HL-60 (cell line): Measurements from ENCODE around the gene ESYT2.

Source experiments
- DNase-seq, 2 experiments: peaks; one replicate each; pipeline ENCODE4 v3.0.0-alpha.2; 2010 to 2020; ENCODE audit warnings: low read depth in 1 of 2, low spot score in 1 of 2
- H3K27ac ChIP-seq: fragments of 250-450 bp; sonication (Bioruptor Pico); replicated peaks from 2 replicates; pipeline ENCODE4 v1.5.1; 2020; ENCODE audit warnings: mild to moderate bottlenecking, moderate library complexity
- H3K27me3 ChIP-seq: fragments of 250-450 bp; sonication (Bioruptor Pico); 2 replicates; pipeline ENCODE4 v1.5.1; 2021; ENCODE audit warnings: mild to moderate bottlenecking, moderate library complexity; ENCODE audit not compliant: insufficient read depth, poor library complexity, severe bottlenecking
- H3K4me3 ChIP-seq: replicated peaks from 2 replicates; pipeline ENCODE4 v1.5.1; 2011; ENCODE audit warnings: mild to moderate bottlenecking, control low read depth, low read length; ENCODE audit not compliant: insufficient read depth
- GABPA ChIP-seq: IDR thresholded peaks from 2 replicates; pipeline ENCODE4 v1.6.1; 2012; ENCODE audit warnings: low read depth
- POLR2AphosphoS5 ChIP-seq: IDR thresholded peaks from 2 replicates; pipeline ENCODE4 v1.6.1; 2012; ENCODE audit warnings: low read depth
- REST ChIP-seq: IDR thresholded peaks from 2 replicates; pipeline ENCODE4 v1.6.1; 2012; ENCODE audit warnings: low read depth; ENCODE audit not compliant: insufficient replicate concordance
- SPI1 ChIP-seq: IDR thresholded peaks from 2 replicates; pipeline ENCODE4 v1.6.1; 2012; ENCODE audit warnings: low read depth, mild to moderate bottlenecking, borderline replicate concordance
- TF ChIP-seq, protein P1 (sequence below): IDR thresholded peaks from one replicate; pipeline ENCODE4 v1.5.1; 2011; ENCODE audit warnings: low read length, control low read depth, inconsistent platforms; ENCODE audit not compliant: insufficient read depth

ESYT2 gene

DNA sequence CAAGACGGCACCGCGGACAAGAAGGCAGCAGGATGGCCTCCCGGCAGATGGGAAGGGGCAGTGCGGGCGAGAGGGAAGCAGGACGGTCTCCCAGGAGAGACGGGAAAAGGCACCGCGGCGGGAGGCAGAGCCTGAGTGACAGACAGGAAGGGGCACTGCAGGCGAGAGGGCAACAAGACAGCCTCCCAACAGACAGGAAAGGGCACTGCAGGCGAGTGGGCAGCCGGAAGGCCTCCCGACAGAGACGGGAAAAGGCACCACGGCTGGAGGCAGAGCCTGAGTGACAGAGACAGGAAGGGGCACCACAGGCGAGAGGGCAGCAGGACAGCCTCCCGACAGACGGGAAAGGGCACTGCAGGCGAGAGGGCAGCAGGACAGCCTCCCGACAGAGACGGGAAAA is 32.6 kb downstream of the ESYT2 start:
- Histone ChIP-seq H3K4me3 (no peak overlapping the region), H3K27ac (no peak overlapping the region), H3K27me3 (no peaks in the 10 kb centered on the region)
- TF ChIP-seq REST (no peak), SPI1 (no peak), POLR2AphosphoS5 (no peak), GABPA (no peak)
- TF ChIP-seq, protein P1, sequence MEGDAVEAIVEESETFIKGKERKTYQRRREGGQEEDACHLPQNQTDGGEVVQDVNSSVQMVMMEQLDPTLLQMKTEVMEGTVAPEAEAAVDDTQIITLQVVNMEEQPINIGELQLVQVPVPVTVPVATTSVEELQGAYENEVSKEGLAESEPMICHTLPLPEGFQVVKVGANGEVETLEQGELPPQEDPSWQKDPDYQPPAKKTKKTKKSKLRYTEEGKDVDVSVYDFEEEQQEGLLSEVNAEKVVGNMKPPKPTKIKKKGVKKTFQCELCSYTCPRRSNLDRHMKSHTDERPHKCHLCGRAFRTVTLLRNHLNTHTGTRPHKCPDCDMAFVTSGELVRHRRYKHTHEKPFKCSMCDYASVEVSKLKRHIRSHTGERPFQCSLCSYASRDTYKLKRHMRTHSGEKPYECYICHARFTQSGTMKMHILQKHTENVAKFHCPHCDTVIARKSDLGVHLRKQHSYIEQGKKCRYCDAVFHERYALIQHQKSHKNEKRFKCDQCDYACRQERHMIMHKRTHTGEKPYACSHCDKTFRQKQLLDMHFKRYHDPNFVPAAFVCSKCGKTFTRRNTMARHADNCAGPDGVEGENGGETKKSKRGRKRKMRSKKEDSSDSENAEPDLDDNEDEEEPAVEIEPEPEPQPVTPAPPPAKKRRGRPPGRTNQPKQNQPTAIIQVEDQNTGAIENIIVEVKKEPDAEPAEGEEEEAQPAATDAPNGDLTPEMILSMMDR: no peak
- DNase-seq: no peak

- TF ChIP-seq REST (no peak), POLR2AphosphoS5 (no peak), SPI1 (no peak), GABPA (no peak)
- TF ChIP-seq, protein P1: no peak
- H3K4me3 ChIP-seq: no peak overlapping the region
- H3K27me3 ChIP-seq: no peaks in the 10 kb centered on the region
- DNase-seq: no peak
- no peak overlapping the region for H3K27ac ChIP-seq
Measured at GRCh38 chr7:158795272-158795671, 34.0 kb downstream of the ESYT2 start.

- no peak overlapping the region for H3K4me3 ChIP-seq
- no peak for DNase-seq
Measured at GRCh38 chr7:158791107-158791506, 38.2 kb downstream of the ESYT2 start.

GRCh38 chr7:158789842-158790241 is 39.5 kb downstream of the ESYT2 start:
- no peak for TF ChIP-seq GABPA
- no peak for TF ChIP-seq POLR2AphosphoS5
- TF ChIP-seq SPI1: no peak
- TF ChIP-seq, protein P1: no peak
- no peak for TF ChIP-seq REST
- H3K27ac ChIP-seq: no peak overlapping the region
- H3K4me3 ChIP-seq: no peak overlapping the region
- no peaks in the 10 kb centered on the region for H3K27me3 ChIP-seq
- DNase-seq: no peak

More at GRCh38 chr7:158791107-158791506, 38.2 kb downstream of the ESYT2 start:
- no peak for TF ChIP-seq SPI1
- Histone ChIP-seq H3K27ac (no peak overlapping the region), H3K27me3 (no peaks in the 10 kb centered on the region)
